GM13976 (cell line): ENCODE data around the gene ZNF526.
A peak's percentile ranks its signal among the peaks of the same experiment; 100 is the strongest.

Experiments used
- DNase-seq: peaks from one replicate; pipeline ENCODE4 v3.0.0; 2012; ENCODE audit warnings: low spot score
- in situ Hi-C: fragments of 300-500 bp; cut with MboI; formaldehyde crosslinking; loops from one replicate; pipeline ENCODE4 v1.12.0; 2022; ENCODE audit warnings: low sequenced_read_pairs, mixed read lengths, inconsistent platforms; ENCODE audit not compliant: unreplicated experiment
- TF ChIP-seq, protein P1 (sequence below): IDR thresholded peaks from 2 replicates; pipeline ENCODE4 v1.5.1; 2012; ENCODE audit warnings: borderline replicate concordance, mild to moderate bottlenecking; ENCODE audit not compliant: insufficient read depth; ENCODE audit errors: extremely low read depth, missing control alignments, control extremely low read depth

ZNF526 gene

DNA sequence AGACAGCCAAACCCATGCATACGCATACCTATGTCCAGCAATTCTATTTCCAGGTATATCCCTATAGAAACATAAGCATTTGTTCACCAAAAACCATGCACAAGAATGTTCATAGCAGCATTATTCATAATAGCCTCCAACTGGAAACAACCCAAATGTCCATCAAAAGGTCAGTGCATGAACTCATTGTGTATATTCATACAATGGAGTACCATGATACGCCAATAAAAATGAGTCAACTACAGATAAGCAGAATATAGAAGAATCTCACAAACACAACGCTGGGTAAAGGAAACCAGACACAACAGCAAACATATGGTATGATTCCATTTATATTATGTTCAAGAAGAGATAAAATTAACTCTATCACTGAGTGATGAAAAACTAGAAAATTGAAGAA is 26.4 kb upstream of the ZNF526 start:
- in situ Hi-C loops: loop anchor here (10.0 kb wide), 1 partner anchor 89 kb away; no protein-coding TSS in a partner anchor
- TF ChIP-seq, protein P1, sequence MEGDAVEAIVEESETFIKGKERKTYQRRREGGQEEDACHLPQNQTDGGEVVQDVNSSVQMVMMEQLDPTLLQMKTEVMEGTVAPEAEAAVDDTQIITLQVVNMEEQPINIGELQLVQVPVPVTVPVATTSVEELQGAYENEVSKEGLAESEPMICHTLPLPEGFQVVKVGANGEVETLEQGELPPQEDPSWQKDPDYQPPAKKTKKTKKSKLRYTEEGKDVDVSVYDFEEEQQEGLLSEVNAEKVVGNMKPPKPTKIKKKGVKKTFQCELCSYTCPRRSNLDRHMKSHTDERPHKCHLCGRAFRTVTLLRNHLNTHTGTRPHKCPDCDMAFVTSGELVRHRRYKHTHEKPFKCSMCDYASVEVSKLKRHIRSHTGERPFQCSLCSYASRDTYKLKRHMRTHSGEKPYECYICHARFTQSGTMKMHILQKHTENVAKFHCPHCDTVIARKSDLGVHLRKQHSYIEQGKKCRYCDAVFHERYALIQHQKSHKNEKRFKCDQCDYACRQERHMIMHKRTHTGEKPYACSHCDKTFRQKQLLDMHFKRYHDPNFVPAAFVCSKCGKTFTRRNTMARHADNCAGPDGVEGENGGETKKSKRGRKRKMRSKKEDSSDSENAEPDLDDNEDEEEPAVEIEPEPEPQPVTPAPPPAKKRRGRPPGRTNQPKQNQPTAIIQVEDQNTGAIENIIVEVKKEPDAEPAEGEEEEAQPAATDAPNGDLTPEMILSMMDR: no peak

DNA sequence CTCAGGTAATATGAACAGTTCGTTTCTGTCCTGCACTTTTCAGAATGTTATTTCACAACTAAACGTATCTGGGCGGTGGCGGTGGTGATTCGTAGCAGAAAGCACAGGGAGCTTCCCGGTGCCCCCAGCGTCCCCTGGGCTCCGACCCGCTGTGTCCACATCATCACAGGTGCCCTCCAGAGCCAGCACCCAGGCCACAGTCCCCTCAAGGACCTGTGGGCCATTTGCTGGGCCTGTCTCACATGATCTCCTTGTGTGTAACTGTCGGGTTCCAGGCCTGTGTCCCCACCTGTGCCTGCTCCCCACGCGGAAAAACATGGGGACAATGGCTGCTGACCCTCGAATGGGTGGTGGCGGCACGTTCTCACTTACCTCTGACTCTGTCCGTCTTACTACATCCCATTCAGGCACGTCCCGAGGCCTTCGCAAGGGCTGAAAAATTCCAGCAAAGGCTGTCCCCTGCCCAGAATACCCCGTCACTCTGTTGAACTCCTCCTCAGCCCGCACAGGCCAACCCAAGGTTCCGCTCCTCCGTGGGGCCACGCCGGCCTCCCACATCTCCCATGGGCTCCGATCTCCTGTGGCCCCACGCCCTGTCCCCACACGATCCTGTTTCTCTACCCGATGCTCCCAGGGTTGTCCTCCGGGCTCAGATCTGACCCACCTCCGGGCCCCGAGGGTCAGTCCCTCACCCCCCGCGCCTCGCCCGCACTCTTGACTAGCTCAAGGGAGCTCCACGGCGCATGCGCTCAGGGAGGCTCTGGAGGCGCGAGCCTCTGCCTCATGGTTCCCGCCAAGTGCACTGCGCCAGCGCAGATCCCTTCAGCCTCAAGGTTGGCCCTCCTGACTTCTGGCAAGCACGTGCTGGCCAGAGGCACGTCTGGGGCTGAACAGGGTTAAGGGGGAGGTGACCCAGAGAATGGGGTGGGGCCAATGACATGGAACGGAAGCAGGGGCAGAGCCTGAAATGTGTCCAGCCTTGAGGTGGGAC is 23.8 kb upstream of the ZNF526 start:
- in situ Hi-C loops: loop anchor here (10.0 kb wide), 1 partner anchor 92 kb away; no protein-coding TSS in a partner anchor
- DNase-seq: no peak
- TF ChIP-seq, protein P1: no peak

More for the DNA sequence above, 26.4 kb upstream of the ZNF526 start:
- DNase-seq: no peak

DNA sequence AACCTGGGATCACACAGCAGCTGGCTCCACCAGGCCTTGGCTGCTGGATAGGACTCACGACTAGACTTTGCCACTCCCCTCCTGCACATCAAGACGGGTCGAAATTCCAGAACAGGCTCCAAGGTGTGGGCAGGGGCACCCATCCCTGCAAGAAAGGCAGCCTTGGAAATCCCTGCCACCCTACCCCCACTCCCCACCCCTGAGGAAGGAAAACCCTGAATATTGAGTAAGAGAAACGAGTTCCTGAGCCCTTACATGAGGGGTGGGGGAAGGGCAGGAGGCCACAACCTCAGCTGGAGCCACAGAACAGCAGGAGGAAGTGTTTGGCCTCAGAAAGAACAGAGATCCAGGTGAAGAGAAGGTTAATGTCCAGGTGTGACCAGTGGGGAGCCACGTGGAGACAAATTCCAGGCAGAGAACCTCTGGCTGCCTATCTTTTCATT is 22.7 kb upstream of the ZNF526 start:
- in situ Hi-C loops: loop anchor here (10.0 kb wide), 1 partner anchor 93 kb away; no protein-coding TSS in a partner anchor
- TF ChIP-seq, protein P1: no peak
- DNase-seq: no peak

DNA sequence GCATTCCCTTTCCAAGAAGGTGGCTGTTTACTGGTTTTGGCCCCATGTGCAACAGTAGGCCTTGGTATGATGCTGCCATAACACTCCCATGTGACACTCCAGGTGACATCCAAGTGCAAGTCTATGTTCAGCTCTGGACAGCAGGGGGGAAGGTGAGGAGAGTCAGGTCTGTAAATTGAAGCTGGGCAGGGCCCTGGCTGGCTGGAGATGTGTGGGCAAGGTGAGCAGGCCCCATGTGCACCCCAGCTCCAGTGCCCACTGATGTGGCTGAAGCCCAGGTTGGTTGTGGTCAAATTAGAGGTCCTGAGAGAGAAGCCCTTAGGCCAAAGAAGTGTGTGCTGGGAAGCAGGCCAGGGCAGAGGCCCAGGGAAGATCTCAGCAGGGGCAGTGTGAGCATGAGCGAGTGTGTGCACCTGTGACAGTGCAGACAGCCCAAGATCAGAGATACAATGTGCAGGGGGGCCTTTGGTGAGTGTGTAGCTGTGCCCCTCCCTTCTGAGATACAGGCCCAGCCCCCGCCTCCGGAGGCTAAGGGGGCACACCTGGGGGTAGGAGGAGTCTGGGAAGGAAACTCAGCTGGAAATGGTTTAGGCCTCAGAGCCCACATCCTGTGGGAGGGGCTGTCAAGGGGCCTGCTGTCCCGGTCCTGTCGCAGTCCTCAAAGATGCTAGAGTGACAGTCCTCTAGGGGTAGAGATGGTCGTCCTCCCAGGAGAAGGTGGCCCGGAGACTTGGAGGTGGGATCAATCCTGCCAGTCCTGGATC is 21.3 kb upstream of the ZNF526 start:
- TF ChIP-seq, protein P1: no peak
- in situ Hi-C loops: loop anchor here (10.0 kb wide), 1 partner anchor 94 kb away; no protein-coding TSS in a partner anchor
- DNase-seq: peak; percentile 86

DNA sequence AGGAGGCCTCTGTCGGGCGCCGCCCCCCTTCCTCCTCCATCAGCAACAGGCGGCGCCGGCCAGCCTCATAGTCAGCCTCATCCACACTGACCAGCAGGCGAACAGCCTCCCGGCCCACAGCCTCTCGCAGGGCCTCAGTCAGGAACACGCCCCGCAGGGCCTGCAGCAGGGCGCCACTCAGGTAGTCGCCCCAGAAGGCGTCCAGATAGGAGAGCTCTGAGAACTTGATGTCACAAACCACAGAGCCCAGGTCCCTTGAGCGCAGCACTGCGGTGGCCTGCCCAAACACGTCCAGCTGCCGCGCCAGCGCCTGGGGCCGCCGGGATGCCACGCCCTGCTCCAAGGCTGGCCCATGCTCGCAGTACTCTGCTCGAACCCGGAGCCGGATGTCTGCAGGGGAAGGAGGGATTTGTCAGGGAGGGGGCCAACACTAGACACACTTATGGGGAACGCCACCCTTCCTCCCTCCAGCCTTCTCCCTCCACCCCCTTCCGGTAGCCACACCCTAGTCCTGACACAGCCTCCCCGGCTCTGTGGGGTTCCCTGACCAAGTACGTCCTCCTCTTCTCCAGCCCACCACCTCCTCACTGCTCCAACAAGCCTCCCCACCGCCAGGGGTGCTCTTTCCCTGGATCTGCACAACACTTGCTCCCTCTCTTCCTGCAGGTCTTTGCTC is 20.5 kb upstream of the ZNF526 start:
- in situ Hi-C loops: loop anchor here (10.0 kb wide), 1 partner anchor 95 kb away; no protein-coding TSS in a partner anchor
- DNase-seq: peak; percentile 88
- TF ChIP-seq, protein P1: peak; percentile 53
